Measurements from ENCODE around the gene SCUBE1. TPM values are rescaled to one million over a fixed set of nuclear protein-coding genes. Genes with fewer than 3 reads are reported as not detected.

Gene SCUBE1
- total RNA-seq, 4 donors from 2014 or later = 81.3 to 214 (median 141) TPM

DNA sequence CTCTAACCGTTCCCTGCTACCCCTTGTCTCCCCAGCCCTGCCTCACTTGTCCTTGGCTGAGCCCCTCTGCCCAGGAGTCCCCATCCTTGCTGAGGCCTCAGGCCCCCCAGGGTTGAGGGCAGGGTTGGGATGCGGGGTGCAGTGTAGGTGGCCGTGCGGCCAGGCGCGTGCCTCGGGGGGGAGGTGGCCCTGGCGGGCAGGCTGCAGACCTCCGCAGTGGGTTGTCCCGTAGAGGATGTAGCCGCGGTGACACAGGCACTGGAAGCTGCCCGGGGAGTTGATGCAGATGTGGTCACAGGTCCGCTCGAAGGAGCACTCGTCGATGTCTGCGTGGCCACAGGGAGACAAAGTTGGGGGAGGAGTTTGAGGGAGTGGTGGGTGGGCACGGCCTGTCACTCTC, 114.3 kb downstream of the SCUBE1 start:
- peaks cover 0 to 7% of the 10 kb centered on the region in 2 donors for H3K27me3 ChIP-seq
- H3K4me1 ChIP-seq = peaks cover 0 to 17% (median 0%) of the 10 kb centered on the region in 4 donors
- no peaks in the 10 kb centered on the region for H3K36me3 ChIP-seq
- no peak for DNase-seq (ENCODE audit: low spot score in 2 of 2)
- no peak overlapping the region for H3K27ac ChIP-seq
- H3K4me3 ChIP-seq = no peak overlapping the region
- H3K9me3 ChIP-seq = no peaks in the 10 kb centered on the region
- WGBS, 2 donors = 82 to 89% methylated on average over 19 of the region's 19 CpGs
- TF ChIP-seq EP300 (IDR thresholded peaks at IDR 0.05) (no peak), POLR2A (IDR thresholded peaks at IDR 0.05) (no peak)
- TF ChIP-seq, protein P1, sequence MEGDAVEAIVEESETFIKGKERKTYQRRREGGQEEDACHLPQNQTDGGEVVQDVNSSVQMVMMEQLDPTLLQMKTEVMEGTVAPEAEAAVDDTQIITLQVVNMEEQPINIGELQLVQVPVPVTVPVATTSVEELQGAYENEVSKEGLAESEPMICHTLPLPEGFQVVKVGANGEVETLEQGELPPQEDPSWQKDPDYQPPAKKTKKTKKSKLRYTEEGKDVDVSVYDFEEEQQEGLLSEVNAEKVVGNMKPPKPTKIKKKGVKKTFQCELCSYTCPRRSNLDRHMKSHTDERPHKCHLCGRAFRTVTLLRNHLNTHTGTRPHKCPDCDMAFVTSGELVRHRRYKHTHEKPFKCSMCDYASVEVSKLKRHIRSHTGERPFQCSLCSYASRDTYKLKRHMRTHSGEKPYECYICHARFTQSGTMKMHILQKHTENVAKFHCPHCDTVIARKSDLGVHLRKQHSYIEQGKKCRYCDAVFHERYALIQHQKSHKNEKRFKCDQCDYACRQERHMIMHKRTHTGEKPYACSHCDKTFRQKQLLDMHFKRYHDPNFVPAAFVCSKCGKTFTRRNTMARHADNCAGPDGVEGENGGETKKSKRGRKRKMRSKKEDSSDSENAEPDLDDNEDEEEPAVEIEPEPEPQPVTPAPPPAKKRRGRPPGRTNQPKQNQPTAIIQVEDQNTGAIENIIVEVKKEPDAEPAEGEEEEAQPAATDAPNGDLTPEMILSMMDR (IDR thresholded peaks at IDR 0.05) = no peak

DNA sequence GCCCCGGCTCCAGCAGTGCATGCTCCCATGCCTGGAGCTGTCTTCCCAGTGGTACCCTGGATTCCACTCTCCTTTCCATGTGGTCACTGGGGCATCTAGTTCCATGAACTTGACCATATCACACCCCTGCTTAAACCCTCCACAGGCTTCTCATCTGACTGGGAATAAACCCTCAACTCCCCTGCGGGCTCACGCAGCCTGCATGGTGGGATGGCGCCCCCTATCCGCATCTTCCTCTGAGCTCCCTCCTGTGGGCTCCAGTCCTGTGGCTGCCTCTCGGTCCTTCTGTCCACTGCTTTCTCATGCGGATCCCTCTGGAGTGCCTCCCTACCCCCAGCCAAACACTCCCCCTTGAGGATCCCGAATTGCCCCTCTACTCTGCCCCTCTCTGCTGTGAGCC, 114.8 kb downstream of the SCUBE1 start:
- WGBS, 2 donors = 73% methylated on average over 8 of the region's 8 CpGs
- DNase-seq (ENCODE audit: low spot score in 2 of 2) = no peak
- Histone ChIP-seq H3K36me3 (no peaks in the 10 kb centered on the region), H3K27ac (no peak overlapping the region), H3K4me1 (peaks cover 0 to 17% (median 0%) of the 10 kb centered on the region in 4 donors), H3K4me3 (no peak overlapping the region), H3K27me3 (peaks cover 0 to 7% of the 10 kb centered on the region in 2 donors), H3K9me3 (no peaks in the 10 kb centered on the region)
- TF ChIP-seq, protein P1 (IDR thresholded peaks at IDR 0.05) = peak in 2 of 5 experiments; percentile 13 to 19
- no peak for TF ChIP-seq POLR2A (IDR thresholded peaks at IDR 0.05)

DNA sequence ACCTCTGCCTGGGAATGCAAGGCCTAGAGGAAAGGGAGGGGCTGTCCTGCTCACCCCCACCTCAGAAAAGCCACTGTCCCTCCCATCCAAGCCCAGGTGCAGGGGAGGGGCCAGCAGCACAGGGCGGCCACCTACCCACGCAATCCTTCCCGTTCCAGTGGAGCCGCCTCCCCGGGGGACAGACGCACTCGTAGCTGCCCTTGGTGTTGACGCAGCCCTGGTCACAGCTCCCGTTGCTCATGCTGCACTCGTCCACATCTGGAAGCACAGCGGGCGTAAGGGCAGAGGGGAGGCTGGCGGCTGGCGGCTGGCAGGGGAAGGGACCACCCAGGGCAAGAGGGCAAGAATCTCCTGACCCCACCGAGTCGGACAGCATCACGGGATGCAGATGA, 115.9 kb downstream of the SCUBE1 start:
- DNase-seq (ENCODE audit: low spot score in 2 of 2) = peak in 1 of 2 donors; percentile 58
- H3K4me3 ChIP-seq = no peak overlapping the region
- peaks cover 0 to 27% (median 3%) of the 10 kb centered on the region in 4 donors for H3K4me1 ChIP-seq
- peaks cover 0 to 7% of the 10 kb centered on the region in 2 donors for H3K27me3 ChIP-seq
- no peaks in the 10 kb centered on the region for H3K36me3 ChIP-seq
- TF ChIP-seq, protein P1 (IDR thresholded peaks at IDR 0.05) = no peak
- TF ChIP-seq POLR2A (IDR thresholded peaks at IDR 0.05) (no peak), EP300 (IDR thresholded peaks at IDR 0.05) (no peak)
- H3K9me3 ChIP-seq = no peaks in the 10 kb centered on the region
- WGBS, 2 donors = 43 to 52% methylated on average over 8 to 16 of the region's 17 CpGs
- peak overlapping the region in 1 of 4 donors; percentile 2 for H3K27ac ChIP-seq

DNA sequence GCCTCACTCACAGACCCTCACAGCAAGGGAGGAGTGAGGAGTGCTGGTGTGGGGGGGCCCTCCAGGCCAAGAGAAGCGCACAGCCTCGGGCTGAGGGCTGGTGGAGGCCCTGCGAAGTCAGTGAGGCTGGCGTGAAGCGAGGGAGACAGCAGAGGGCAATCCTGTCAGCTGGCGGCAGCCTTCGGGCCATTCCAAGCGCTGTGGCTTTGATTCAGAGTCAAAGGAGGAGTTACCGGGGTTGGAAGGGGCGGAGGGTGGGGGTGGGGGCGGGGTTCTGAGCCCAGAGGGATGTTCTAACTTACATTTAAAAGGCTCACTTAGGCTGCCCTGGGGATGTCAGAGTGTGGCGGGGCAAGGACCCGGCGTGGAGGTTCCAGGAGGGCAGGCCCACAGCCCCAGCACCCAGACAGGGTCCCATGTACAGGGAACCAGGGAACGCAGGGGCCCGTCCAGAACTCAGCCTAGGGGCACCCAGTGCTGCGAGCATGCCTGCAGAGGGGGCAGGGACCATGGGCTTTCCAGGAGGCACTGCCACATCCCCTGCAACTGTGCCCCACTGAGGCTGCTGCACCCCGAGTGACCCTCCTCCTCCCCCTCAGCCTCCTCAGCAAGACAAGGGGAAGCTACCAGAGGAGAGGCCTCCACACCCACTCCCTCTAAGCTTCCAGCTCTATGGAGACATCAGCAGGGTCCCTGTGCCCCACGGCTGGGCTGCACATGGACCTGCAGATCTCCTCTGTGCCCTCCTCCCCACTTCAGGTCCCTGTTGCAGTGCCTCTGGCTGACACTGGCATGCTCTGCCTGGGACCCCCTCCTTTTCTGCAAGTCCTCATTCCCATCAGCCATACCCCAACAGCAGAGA, 116.6 kb downstream of the SCUBE1 start:
- Histone ChIP-seq H3K4me1 (peaks cover 0 to 33% (median 4%) of the 10 kb centered on the region in 4 donors), H3K27me3 (peaks cover 0 to 7% of the 10 kb centered on the region in 2 donors), H3K4me3 (no peak overlapping the region), H3K36me3 (no peaks in the 10 kb centered on the region), H3K9me3 (no peaks in the 10 kb centered on the region), H3K27ac (peak overlapping the region in 3 of 4 donors; percentile 8 to 48 (median 30))
- DNase-seq (ENCODE audit: low spot score in 2 of 2) = no peak
- 38 to 40% methylated on average over 18 of the region's 19 CpGs for WGBS, 2 donors
- no peak for TF ChIP-seq POLR2A (IDR thresholded peaks at IDR 0.05)
- TF ChIP-seq, protein P1 (IDR thresholded peaks at IDR 0.05) = no peak
- TF ChIP-seq EP300 (IDR thresholded peaks at IDR 0.05) = no peak

DNA sequence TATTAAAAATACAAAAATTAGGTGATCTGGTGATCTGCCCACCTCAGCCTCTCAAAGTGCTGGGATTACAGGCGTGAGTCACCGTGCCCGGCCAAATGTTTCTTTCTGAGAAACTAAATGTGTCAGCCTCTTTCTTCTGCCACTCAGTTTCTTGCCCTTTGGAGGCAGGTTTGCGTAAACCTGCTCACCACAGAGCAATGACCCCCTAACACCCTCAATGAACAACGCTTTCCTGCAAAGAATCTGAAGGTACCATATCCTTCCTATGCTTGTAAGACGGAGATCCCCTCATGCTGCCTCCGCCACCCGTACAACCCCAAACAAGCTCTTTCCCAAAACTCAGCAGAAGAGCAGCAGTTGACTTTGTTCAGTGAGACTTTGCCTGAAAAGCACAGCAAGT, 117.6 kb downstream of the SCUBE1 start:
- no peaks in the 10 kb centered on the region for H3K9me3 ChIP-seq
- peak overlapping the region in 1 of 4 donors; percentile 48 for H3K27ac ChIP-seq

More for the DNA sequence above, 117.6 kb downstream of the SCUBE1 start:
- 96 to 99% methylated on average over 8 of the region's 8 CpGs for WGBS, 2 donors
- H3K4me3 ChIP-seq = no peak overlapping the region
- TF ChIP-seq, protein P1 (IDR thresholded peaks at IDR 0.05) = no peak
- TF ChIP-seq POLR2A (IDR thresholded peaks at IDR 0.05) (no peak), EP300 (IDR thresholded peaks at IDR 0.05) (no peak)
- no peak for DNase-seq (ENCODE audit: low spot score in 2 of 2)
- peaks cover 0 to 1% of the 10 kb centered on the region in 2 donors for H3K27me3 ChIP-seq
- H3K36me3 ChIP-seq = no peaks in the 10 kb centered on the region
- peaks cover 0 to 34% (median 4%) of the 10 kb centered on the region in 4 donors for H3K4me1 ChIP-seq
